GM12874 (cell line): ENCODE results near the gene IRX2.

ENCODE experiments used
- CTCF ChIP-seq: IDR thresholded peaks from 2 replicates; pipeline ENCODE4 v1.5.1; 2011; ENCODE audit warnings: low read depth, mild to moderate bottlenecking, control low read depth, low read length, moderate library complexity; ENCODE audit not compliant: insufficient read depth

The IRX2 gene

GRCh38 chr5:2755076-2755680, 3.7 kb upstream of the IRX2 start:
- no peak for TF ChIP-seq CTCF

GRCh38 chr5:2754581-2755075, 3.2 kb upstream of the IRX2 start:
- no peak for TF ChIP-seq CTCF

- TF ChIP-seq CTCF = no peak
Observed at GRCh38 chr5:2753452-2754420, 2.3 kb upstream of the IRX2 start.

- no peak for TF ChIP-seq CTCF
Observed at GRCh38 chr5:2752821-2753439, 1.5 kb upstream of the IRX2 start.

GRCh38 chr5:2752059-2752820, 763 bp upstream of the IRX2 start:
- TF ChIP-seq CTCF = no peak

GRCh38 chr5:2750758-2751464, 566 bp downstream of the IRX2 start:
- no peak for TF ChIP-seq CTCF
